DMS114 treated with DMSO at 0.1 percent for 48 hours (cell line): ENCODE results near the gene CCDC106.

Experiments used
- DNase-seq: peaks from one replicate; lab custom pipeline; 2025; ENCODE audit not compliant: unreplicated experiment; lab: John Stamatoyannopoulos, UW

The CCDC106 gene

DNA sequence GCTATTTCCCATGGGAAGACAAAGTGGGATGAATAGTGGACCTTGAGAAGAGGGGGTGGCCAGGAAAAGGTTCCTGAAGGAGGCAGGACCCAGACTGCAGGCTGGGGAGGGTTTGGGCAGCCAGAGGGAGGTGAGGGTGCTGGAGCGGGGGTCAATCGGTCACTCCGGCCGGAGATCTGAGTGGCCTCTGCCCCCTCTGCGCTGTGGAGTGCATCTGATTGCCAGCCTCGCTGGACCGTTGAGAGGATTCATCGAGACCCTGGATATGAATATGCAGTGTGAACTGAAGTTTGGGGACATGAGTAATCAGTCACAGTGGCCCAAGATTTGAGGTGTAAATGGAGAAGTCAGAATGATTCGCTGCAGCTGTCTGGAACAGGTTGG lies 12.7 kb upstream of the CCDC106 start:
- DNase-seq, result no peak

DNA sequence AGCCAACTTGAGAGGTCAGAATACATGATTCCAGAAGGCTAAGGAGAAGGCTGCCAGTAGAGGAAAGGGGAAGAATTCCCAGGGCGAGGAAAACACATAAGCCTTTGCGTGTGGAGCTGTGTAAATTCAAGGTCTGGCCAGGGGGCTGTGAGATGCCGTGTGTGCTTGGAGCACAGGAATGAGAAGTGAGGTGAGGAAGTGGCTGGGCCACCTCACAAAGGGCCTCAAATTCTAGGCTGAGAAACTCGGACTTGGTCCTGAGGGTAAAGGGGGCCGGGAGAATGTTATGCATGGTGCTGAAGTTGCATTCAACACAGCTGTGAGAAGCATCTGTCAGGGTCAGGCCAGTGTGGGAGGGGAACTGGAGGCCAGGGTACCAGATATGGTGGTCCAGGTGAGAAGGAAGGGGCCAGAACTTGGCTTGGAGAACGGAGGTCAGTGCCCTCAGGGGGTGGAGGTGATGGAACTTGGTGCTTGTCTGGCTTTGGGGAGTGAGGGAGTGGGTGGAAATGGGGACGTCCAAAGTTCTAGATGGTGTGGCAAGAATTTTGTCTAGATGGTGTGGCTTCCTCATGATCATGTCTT lies 12.1 kb upstream of the CCDC106 start:
- no peak for DNase-seq

DNA sequence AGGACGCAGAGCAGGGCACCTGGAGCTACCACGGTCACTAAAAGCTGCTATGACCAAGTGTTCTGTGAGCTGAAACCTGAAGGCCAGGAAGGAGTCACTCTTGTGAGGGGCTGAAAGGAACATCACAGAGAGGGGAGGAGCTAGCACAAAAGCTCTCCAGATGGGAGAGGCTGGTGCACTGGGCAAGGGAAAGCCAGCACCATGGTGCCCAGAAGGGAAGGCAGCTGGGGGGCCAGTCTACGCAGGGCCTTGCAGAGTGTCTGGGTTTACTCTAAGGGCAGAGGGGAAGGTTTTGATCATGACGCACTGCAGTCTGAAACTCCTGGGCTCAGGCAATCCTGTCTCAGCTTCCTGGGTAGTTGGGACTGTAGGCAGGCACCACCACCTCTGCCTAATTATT lies 11.3 kb upstream of the CCDC106 start:
- DNase-seq, result no peak

DNA sequence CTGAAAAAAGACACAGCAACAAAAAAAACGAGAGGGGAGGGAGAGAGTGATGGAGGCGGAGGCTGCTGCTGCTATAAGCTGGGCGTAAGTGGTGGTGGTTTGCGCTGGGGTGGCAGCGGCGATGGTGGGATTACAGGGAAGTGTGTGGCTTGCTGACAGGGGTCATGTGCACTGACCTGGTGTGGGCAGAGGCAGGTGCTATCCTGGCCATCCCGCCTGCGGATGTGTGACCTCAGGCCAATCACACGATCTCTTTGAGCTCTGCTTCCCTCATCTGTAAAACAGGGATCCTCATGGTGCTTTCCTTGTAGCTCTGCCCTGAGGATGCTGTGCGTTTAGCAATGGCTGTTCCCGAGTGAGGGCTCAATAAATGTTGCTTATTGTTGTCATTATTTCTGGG lies 10.5 kb upstream of the CCDC106 start:
- no peak for DNase-seq

DNA sequence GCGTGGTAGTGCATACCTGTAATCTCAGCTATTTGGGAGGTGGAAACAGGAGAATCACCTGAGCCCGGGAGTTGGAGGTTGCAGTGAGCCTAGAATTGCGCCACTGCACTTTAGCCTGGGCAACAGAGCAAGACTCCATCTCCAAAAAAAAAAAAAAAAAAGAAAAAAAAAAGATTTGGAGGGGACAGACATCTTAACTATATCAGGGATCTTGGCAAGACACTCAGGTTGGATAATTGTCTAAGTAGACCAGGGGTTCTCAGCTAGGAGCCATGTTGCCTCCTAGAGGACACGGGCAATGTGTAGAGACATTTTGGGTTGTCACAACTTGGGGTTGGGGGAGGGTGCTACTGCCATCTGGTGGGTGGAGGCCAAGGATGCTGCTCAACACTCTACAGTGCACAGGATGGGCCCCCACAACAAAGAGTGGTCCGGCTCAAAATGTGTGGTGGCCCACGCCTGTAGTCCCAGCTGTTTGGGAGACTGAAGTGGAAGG lies 9.1 kb upstream of the CCDC106 start:
- DNase-seq, result no peak

DNA sequence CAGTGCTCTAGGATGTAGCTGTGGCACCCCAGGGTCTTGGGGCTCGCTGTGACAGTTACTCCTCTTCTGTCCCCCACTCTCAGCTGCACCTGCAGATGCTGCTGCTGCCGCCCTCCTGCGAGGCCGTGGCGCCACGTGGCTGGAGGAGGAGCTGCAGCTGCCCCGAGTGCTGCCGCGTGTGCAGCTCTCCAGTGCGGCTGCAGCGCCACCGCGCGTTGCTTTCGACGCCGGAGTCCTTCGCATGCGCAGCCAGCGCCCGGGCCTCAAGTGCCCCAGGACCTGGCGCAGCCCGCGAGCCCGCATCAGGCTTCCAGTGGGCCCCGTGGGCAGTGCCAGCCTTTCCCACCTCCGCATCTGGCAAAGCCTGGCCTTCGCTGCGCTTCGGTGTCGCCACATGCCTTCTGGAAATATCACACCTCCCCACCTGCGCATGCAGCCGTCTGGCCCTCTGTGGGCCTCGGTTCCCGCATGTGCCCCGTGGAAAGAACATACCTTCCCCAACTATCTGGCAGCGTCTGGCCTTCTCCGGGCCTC lies 7.9 kb upstream of the CCDC106 start:
- DNase-seq, result no peak

DNA sequence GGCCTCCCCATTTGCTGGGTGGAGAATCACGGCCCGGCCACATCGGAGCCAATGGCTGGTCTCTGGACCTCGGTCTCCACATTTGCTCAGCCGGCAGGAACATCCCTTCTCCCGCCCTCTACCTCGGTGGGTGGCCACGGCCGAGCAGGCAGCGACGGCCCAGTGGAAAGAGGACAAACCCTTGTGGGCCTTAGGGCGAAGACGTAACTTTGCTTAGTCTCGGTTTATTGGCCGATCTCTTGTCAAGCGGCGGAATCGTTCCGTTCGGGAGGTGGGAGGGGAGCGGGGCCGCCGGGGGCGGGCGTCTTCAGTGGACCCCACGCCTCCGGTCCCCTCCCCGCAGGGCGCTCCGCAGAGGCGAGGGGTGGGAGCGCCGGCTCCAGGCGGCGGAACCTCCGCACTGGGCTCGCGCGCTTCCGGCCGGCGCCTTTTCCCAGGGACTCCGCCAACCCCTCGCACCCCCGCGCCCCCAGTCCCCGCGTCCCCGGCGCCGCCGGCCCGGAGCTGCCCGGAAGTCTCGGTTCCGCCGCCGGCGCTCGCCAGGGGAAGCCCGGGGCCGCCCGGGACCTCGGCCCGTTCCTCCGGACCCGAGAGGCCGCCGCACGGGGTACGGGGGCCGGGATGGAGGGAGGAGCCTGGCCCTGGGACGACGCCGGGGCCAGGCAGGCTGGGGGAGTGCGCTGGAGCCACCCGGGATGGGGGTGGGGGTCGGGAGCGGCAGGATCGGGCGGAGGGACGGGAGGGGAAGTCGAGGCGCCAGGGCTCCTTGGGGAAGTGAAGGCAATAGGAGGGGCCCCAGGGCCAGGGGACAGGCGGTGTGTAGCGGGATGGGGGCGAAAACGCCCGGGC lies 7.2 kb upstream of the CCDC106 start, which contains the start of gene ZNF580:
Gene ZNF580, plus strand, starts transcription at position 426 of the 849 bp plus-strand sequence. CDS start 1,507 bp downstream, outside the sequence.
- DNase-seq, result peak; percentile 77

DNA sequence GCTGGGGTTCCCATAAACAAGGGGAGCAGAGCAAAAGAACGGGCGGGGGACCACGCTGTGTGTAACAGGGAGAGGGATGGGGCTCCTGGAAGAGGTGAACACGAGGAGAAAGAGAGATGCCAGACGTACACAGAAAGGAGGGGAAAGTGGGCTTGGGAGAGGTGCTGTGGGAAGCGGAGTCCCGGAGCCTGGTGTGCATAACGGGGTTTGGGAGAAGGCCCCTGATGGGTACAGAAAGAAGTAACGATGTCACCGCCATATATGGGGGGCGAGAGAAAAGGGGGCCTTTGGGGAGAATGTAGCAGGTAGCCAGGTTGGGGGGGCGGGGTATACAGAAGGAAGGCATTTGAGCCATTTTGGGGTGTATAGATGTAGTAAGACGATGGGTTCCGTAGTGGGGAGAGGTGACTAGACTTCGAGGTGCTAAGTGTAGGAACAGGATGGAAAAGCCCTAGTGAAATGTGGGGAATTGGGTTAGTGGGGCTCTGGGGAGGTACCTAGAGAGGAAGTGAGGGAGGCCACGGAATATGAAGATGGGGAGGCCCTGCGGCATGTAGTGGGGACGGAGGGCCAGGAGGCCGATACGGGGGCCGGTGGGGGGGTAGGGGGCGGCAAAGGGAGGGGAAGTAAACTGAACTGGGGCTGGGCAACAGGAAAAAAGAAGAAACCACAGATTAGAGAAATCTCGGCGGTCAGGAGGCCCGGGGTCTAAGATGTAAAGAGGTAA lies 6.4 kb upstream of the CCDC106 start:
- DNase-seq, result no peak

DNA sequence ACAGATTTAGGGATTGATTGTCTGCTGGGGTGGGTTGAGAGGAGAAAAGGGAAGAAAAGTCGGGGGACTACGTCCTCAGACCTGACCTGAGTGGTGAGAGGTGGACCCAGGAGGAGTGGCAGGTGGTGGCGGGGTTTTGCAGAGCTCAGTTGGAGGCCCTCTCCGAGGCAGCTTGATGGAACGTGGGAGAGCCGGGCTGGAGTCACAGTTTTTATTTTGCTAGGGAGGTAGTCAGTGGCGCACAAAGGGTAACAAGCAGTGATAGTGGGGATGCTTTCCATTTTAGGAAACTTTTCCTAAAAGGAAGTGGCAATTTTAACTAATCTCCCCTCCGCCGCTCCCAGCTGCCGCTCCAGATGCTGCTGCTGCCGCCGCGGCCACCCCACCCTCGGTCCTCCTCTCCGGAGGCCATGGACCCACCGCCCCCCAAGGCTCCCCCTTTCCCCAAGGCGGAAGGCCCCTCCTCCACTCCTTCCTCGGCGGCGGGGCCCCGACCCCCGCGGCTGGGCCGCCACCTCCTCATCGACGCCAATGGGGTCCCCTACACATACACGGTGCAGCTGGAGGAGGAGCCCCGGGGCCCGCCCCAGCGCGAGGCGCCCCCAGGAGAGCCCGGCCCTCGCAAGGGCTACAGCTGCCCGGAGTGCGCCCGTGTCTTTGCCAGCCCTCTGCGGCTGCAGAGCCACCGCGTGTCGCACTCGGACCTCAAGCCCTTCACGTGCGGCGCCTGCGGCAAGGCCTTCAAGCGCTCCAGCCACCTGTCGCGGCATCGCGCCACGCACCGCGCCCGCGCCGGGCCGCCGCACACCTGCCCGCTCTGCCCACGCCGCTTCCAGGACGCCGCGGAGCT lies 5.6 kb upstream of the CCDC106 start:
- no peak for DNase-seq

DNA sequence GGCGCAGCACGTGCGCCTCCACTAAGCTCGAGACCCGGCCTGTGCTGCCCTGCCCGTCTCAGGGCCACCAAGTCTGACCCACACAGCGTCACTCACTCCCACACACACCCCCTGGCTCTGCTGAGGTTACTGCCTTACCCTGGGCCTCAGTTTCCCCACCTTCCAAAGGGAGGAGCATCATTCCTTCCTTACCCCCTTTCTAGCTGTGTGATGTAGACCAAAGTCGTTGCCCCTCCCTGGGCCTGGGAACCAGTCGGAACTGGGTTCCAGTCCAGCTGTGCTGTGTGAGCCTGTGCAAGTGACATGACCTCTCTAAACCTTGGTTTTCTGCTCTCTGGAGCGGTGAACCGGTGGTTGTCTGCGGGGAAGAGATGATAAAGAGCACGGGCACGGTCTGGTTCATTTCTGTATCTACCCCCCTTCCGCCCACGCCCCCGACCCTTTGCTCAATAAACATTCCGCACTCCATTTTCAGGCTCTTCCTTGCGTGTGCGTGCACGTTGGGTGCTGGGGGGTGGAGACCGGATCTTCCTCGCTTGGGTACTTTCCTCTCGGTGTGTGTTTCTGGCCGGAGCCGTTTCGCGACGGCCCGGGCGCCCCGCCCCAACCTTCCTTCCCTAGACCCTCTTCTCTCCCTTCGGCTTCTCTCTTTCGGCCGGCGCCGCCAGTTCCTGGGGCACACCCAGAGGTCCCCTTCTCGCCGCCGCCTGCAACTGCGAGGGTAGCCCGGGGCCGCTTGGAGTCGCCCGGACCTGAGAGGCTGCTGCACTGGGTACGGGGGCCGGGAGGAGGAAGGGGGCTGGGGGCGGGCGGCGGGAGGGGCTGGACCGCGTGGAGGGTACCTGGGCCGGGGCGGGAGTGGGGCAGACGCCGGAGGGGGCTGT lies 4.8 kb upstream of the CCDC106 start, which contains the start of gene ZNF581:
Gene ZNF581, plus strand, starts transcription at position 647 of the 884 bp plus-strand sequence. CDS start 923 bp downstream, outside the sequence.
- DNase-seq, result peak; percentile 80

DNA sequence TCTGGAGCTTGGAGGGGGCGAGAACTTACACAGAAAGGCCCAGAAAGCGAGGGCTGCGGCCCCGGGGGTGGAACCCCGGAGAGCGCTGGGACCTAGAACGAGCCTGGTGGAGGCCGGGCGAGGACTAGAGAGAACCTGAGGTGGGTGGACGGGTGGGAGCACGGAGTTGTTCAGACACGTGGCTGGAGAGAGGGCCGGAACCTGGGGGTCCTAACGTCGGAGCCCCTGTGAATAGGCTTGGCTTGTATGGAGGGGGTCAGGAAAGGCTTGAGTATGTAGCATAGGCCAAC lies 4.2 kb upstream of the CCDC106 start:
- no peak for DNase-seq

DNA sequence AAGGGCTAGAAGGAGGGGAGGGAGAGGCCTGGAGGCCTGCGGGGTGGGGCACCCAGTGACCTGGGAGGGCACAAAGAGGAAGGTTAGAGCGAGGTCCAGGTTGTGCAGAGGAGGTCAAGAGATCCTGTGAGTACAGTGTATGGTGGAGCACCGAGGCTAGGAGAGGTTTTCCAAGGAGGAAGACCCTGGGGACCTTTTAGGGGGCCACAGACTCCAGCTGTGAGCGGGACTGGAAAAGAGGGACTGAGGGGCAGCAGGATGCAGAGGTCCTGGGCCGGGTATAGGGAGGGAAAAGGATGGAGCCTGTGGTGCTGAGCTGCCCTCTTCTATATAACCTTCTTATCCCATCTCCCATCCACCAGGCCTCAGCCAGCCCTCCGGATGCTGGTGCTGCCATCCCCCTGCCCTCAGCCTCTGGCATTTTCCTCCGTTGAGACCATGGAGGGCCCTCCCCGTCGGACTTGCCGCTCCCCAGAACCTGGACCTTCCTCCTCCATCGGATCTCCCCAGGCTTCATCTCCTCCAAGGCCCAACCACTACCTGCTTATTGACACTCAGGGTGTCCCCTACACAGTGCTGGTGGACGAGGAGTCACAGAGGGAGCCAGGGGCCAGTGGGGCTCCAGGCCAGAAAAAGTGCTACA lies 3.7 kb upstream of the CCDC106 start:
- DNase-seq, result no peak

DNA sequence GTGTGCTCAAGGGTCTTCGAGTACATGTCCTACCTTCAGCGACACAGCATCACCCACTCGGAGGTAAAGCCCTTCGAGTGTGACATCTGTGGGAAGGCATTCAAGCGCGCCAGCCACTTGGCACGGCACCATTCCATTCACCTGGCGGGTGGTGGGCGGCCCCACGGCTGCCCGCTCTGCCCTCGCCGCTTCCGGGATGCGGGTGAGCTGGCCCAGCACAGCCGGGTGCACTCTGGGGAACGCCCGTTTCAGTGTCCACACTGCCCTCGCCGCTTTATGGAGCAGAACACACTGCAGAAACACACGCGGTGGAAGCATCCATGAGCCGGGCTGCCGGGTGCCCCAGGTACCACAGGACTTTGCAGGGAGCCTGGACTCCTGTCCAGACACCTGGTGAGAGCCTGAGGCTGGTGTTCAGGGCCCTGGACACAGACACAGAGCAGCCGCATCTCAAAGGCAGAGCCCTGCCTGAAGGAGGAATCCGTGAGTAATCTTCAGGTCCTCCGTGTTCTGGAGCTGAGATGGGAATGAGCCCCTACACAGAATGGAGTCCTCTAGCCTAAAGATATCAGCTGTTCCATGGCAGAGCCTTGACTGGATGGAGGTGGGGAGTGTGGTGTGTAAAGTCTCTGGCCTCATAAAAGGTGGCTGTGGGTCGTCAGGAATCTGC lies 3.0 kb upstream of the CCDC106 start:
- no peak for DNase-seq

DNA sequence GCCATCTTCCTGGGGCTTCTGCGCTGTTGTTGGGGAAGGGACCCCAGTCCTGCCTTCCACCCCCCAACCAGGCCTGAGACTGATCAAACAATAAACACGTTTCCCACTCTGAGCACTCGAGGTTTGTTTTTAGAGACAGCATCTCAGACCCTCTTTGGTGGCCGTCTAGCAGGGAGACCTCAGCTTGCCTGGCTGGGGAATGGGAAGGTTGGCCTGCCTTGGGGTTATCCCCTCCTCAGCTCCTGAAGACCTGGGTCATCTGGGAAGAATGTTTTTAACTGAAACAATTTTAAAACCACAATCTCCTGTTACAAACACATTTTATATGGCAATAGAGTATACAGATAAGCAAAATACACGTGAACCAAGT lies 2.5 kb upstream of the CCDC106 start:
- no peak for DNase-seq

DNA sequence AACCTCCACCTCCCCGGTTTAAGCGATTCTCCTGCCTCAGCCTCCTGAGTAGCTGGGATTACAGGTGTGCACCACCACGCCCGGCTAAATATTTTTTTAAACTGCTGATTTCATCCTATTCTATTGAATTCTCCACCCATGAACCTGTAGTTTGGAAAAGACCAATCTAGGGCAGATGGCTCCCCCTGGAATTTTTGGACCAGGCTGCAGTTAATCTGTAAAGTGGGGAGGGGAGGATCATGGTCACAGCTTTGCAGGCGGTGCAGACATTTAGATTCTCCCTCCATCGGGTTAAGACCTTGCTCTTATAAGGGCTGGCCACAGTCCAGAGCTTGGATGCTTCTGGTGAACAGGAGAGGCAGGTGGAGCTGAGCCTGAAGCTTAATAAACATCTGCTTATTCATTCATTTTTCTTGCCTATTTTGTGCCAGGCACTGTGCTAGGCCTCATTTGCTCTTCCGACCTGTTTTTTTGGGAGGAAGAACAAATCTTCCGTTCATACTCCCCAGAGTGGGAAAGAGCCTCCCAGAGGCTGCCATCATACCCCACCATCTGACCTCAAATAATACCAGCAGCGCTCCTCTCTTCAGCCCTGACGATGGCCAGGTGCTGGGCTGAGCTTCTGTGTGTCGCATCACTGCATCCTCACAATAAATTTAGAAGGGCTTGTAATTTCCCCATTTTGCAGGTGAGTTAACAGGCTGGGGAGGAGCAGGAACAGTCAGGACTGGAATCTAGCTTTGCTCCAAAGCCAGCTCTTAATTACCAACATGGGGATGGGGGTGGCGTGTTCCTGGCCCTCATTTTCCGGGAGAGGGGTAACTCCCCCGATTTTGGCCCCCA lies 902 bp upstream of the CCDC106 start:
- DNase-seq, result no peak

DNA sequence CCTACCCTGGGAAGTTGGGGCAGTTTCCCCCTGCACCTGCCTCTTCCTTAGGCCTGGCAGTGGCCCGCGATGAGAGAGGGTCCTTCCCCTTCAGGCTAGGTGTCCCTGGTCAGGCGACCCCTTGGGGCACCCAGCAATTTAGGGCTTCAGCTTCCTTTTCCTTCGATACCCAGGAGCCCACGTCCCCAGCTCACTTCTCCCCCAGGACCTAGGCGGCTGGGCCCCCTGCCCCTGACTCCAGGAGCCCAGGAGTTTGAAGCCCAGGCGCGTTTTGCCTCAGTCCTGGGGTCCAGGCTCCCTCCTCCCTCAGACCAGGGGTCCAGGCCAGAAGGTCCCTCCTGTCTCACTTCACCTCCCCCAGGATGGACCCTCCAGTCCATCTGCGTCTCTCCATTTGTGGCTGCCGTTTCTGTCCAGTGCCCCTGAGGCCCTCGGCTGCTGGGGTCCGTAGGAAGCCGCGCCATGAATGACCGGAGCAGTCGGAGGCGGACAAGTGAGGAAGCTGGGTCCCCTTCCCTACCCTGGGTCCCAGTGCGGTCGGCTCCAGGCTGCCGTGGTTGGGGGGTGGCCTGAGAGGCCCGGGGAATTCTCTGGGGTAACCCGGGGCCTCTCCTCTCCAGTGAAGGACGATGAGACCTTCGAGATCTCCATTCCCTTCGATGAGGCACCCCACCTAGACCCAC lies 714 bp downstream of the CCDC106 start:
- no peak for DNase-seq
